A673 (cell line): Measurements from ENCODE around the gene CRYGN. TPM values are rescaled to one million over a fixed set of nuclear protein-coding genes. Genes with fewer than 3 reads are reported as not detected.

Source experiments
- BruUV-seq: library from RNA; stranded (reverse); fragments of 400-500 nt; replicated peaks from 2 replicates; lab custom pipeline; 2021; lab: Mats Ljungman, UMichigan
- CTCF ChIA-PET: fragments of 300-600 bp; sonication (Branson Sonifier 250); formaldehyde crosslinking; loops from one replicate; lab custom pipeline; 2022; ENCODE audit warnings: antibody characterized with exemption; lab: Charles Lee
- POLR2A ChIA-PET: fragments of 300-600 bp; sonication (Branson Sonifier 250); formaldehyde crosslinking; loops from one replicate; lab custom pipeline; 2022; ENCODE audit warnings: antibody characterized with exemption; ENCODE audit not compliant: low non-redundant PET; lab: Charles Lee
- DNase-seq: peaks from one replicate; pipeline ENCODE4 v3.0.0-alpha.2; 2015; ENCODE audit warnings: low spot score
- H3K27ac ChIP-seq: fragments of 200-600 bp; sonication (generic); 2 replicates; pipeline ENCODE4 v1.5.1; 2016; ENCODE audit warnings: mixed run types, low read depth, mild to moderate bottlenecking, mixed read lengths, antibody characterized with exemption, low read length; ENCODE audit not compliant: poor library complexity, severe bottlenecking
- H3K27me3 ChIP-seq: fragments of 200-600 bp; sonication (generic); replicated peaks from 2 replicates; pipeline ENCODE4 v1.6.1; 2017; ENCODE audit warnings: mixed run types, low read depth, mild to moderate bottlenecking, mixed read lengths, antibody characterized with exemption, low read length; ENCODE audit not compliant: insufficient read depth, poor library complexity
- H3K36me3 ChIP-seq: fragments of 200-600 bp; sonication (generic); 2 replicates; pipeline ENCODE4 v1.6.1; 2016; ENCODE audit warnings: mixed run types, mild to moderate bottlenecking, mixed read lengths, antibody characterized with exemption, low read length; ENCODE audit not compliant: insufficient read depth, poor library complexity, severe bottlenecking
- H3K4me1 ChIP-seq: fragments of 200-600 bp; sonication (generic); 2 replicates; pipeline ENCODE4 v1.6.1; 2017; ENCODE audit warnings: mixed run types, mild to moderate bottlenecking, mixed read lengths, antibody characterized with exemption, low read length; ENCODE audit not compliant: insufficient read depth, poor library complexity, severe bottlenecking
- H3K4me3 ChIP-seq: fragments of 200-600 bp; sonication (generic); 2 replicates; pipeline ENCODE4 v1.5.1; 2016; ENCODE audit warnings: low read depth, mixed run types, mild to moderate bottlenecking, mixed read lengths, low read length; ENCODE audit not compliant: poor library complexity, severe bottlenecking
- H3K9me3 ChIP-seq: fragments of 200-600 bp; sonication (generic); 2 replicates; pipeline ENCODE4 v1.6.1; 2016; ENCODE audit warnings: mixed run types, low read depth, mild to moderate bottlenecking, mixed read lengths, antibody characterized with exemption, low read length; ENCODE audit not compliant: poor library complexity, severe bottlenecking
- CTCF ChIP-seq: fragments of 300-800, 200-600 bp; sonication (generic); conservative IDR thresholded peaks from 2 replicates; pipeline ENCODE4 v1.5.1; 2017; ENCODE audit warnings: low read depth, mild to moderate bottlenecking, antibody characterized with exemption, low read length, moderate library complexity, mixed read lengths
- EZH2 ChIP-seq: fragments of 200-600 bp; sonication (generic); IDR thresholded peaks from 2 replicates; pipeline ENCODE4 v1.6.1; 2017; ENCODE audit warnings: borderline replicate concordance, low read depth, mild to moderate bottlenecking, mixed read lengths, antibody characterized with exemption, low read length; ENCODE audit not compliant: poor library complexity, severe bottlenecking
- intact Hi-C: fragments of 100-400 bp; cut with micrococcal nuclease; formaldehyde crosslinking; loops from one replicate; pipeline ENCODE4 v1.10.0; 2022; ENCODE audit not compliant: unreplicated experiment
- total RNA-seq: library from RNA; stranded (reverse); gene quantifications from 2 replicates; pipeline ENCODE4 v1.2.3, GENCODE V29; 2021

CRYGN gene
- total RNA-seq, 1 experiment from 2014 or later: 0.13 TPM

- no peak for DNase-seq
- no peak overlapping the region for H3K27ac ChIP-seq
- TF ChIP-seq CTCF (no peak), EZH2 (no peak)
- H3K4me1 ChIP-seq: no peaks in the 10 kb centered on the region
- BruUV-seq: no TSS peak
- no peaks in the 10 kb centered on the region for H3K9me3 ChIP-seq
- H3K27me3 ChIP-seq: no peaks in the 10 kb centered on the region
- POLR2A ChIA-PET: no interaction called here
- intact Hi-C loops: no loop called here
- CTCF ChIA-PET: no interaction called here
- no peak overlapping the region for H3K4me3 ChIP-seq
- H3K36me3 ChIP-seq: no peaks in the 10 kb centered on the region
These were observed 51.5 kb downstream of the CRYGN start for GRCh38 chr7:151388430-151388829.

- no peak for TF ChIP-seq CTCF
- TF ChIP-seq EZH2: no peak
- no peaks in the 10 kb centered on the region for H3K4me1 ChIP-seq
- no peaks in the 10 kb centered on the region for H3K36me3 ChIP-seq
- H3K27me3 ChIP-seq: peaks cover 2% of the 10 kb centered on the region
- BruUV-seq: no TSS peak
- H3K27ac ChIP-seq: no peak overlapping the region
- no peak for DNase-seq
- POLR2A ChIA-PET: no interaction called here
- CTCF ChIA-PET: no interaction called here
- intact Hi-C loops: no loop called here
- H3K9me3 ChIP-seq: no peaks in the 10 kb centered on the region
- H3K4me3 ChIP-seq: no peak overlapping the region
These were observed 52.0 kb downstream of the CRYGN start for GRCh38 chr7:151388007-151388297.

- intact Hi-C loops: no loop called here
- H3K27me3 ChIP-seq: peaks cover 7% of the 10 kb centered on the region
- no TSS peak for BruUV-seq
- H3K4me1 ChIP-seq: no peaks in the 10 kb centered on the region
- ChIA-PET POLR2A (no interaction called here), CTCF (no interaction called here)
- TF ChIP-seq EZH2: no peak
- TF ChIP-seq CTCF: no peak
- H3K4me3 ChIP-seq: no peak overlapping the region
- no peaks in the 10 kb centered on the region for H3K36me3 ChIP-seq
- no peaks in the 10 kb centered on the region for H3K9me3 ChIP-seq
- no peak for DNase-seq
- no peak overlapping the region for H3K27ac ChIP-seq
These were observed 52.6 kb downstream of the CRYGN start for GRCh38 chr7:151387161-151388006.
